ENCODE measurements around the gene HINFP. TPM values are rescaled to one million over a fixed set of nuclear protein-coding genes. Genes with fewer than 3 reads are reported as not detected.
A peak's percentile ranks its signal among the peaks of the same experiment; 100 is the strongest.

HINFP gene
- total and polyA plus RNA-seq, 9 of the 15 experiments (the other 6 are each of a cell fraction or from before 2014, with no cell fraction given) = 13.8 to 34.1 (median 22.5) TPM

GRCh38 chr11:119181677-119182412 is 60.5 kb downstream of the HINFP start (continued):
- TF ChIP-seq ZBTB40 (IDR thresholded peaks at IDR 0.05) = peak; percentile 83
- no peak for TF ChIP-seq ZBTB40 (CRISPR knock-in tag; IDR thresholded peaks at IDR 0.05)
- TF ChIP-seq RFX5 (IDR thresholded peaks at IDR 0.05; ENCODE audit: low read depth, low read length) = no peak
- TF ChIP-seq NFXL1 (CRISPR knock-in tag; IDR thresholded peaks at IDR 0.05) = no peak
- no peak for TF ChIP-seq KLF1 (tag; IDR thresholded peaks at IDR 0.05)
- TF ChIP-seq, protein P1, sequence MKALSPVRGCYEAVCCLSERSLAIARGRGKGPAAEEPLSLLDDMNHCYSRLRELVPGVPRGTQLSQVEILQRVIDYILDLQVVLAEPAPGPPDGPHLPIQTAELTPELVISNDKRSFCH (CRISPR knock-in tag; IDR thresholded peaks at IDR 0.05) = no peak
- TF ChIP-seq, protein P1 (tag; IDR thresholded peaks at IDR 0.05) = no peak
- TF ChIP-seq SPI1 (IDR thresholded peaks at IDR 0.05; ENCODE audit: borderline replicate concordance, low read depth, low read length) = peak; percentile 52; the same call in 1 of the 2 replicates
- 0 out of 2 replicates have a peak, but pooled peaks have one; percentile 23 for TF ChIP-seq SMARCA4 (IDR thresholded peaks at IDR 0.05)
- 0 out of 2 replicates have a peak, but pooled peaks have one; percentile 20 for TF ChIP-seq HDAC2 (IDR thresholded peaks at IDR 0.05)
- no peak for TF ChIP-seq STAT6 (CRISPR knock-in tag; IDR thresholded peaks at IDR 0.05)
- TF ChIP-seq, protein P2, sequence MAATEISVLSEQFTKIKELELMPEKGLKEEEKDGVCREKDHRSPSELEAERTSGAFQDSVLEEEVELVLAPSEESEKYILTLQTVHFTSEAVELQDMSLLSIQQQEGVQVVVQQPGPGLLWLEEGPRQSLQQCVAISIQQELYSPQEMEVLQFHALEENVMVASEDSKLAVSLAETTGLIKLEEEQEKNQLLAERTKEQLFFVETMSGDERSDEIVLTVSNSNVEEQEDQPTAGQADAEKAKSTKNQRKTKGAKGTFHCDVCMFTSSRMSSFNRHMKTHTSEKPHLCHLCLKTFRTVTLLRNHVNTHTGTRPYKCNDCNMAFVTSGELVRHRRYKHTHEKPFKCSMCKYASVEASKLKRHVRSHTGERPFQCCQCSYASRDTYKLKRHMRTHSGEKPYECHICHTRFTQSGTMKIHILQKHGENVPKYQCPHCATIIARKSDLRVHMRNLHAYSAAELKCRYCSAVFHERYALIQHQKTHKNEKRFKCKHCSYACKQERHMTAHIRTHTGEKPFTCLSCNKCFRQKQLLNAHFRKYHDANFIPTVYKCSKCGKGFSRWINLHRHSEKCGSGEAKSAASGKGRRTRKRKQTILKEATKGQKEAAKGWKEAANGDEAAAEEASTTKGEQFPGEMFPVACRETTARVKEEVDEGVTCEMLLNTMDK (IDR thresholded peaks at IDR 0.05; ENCODE audit: borderline replicate concordance, insufficient read depth, low read depth, low read length, poor library complexity, severe bottlenecking) = no peak
- no peak for TF ChIP-seq ZNF324 (CRISPR knock-in tag; IDR thresholded peaks at IDR 0.05)
